HCT116 (cell line): Measurements from ENCODE around the gene DENND1A. TPM values are rescaled to one million over a fixed set of nuclear protein-coding genes. Genes with fewer than 3 reads are reported as not detected.

ENCODE experiments used
- ATAC-seq: fragments of 200-7000 bp; cut with Tn5 transposase; 2 replicates; pipeline ENCODE4 v1.9.1; 2020; ENCODE audit warnings: mild to moderate bottlenecking, moderate library complexity
- BruUV-seq: library from RNA; stranded (reverse); fragments of 400-500 nt; replicated peaks from 2 replicates; lab custom pipeline; 2021; lab: Mats Ljungman, UMichigan
- CTCF ChIA-PET: fragments of 300-600 bp; sonication (Branson Sonifier 250); formaldehyde crosslinking; loops from one replicate; lab custom pipeline; 2021; ENCODE audit warnings: antibody characterized with exemption; lab: Charles Lee
- POLR2A ChIA-PET: fragments of 300-600, 350-600 bp; sonication (Branson Sonifier 250); formaldehyde crosslinking; loops from one replicate; lab custom pipeline; 2021; ENCODE audit warnings: antibody characterized with exemption; lab: Charles Lee
- RAD21 ChIA-PET, 2 experiments: fragments of 300-600 bp; sonication (Branson Sonifier 250); formaldehyde crosslinking; loops; one replicate each; lab custom pipeline; 2023; ENCODE audit warnings: low total read pairs in 2 of 2; ENCODE audit not compliant: uncharacterized antibody in 2 of 2, unreplicated experiment in 2 of 2, low non-redundant PET in 1 of 2; lab: Charles Lee
- DNase-seq: peaks from one replicate; pipeline ENCODE4 v3.0.0-alpha.2; 2010; ENCODE audit warnings: low read depth, low spot score
- H2AFZ ChIP-seq: fragments of 200-600 bp; shearing (Covaris generic), sonication (generic); 2 replicates; pipeline ENCODE4 v1.6.1; 2017; ENCODE audit warnings: low read depth, mixed run types, mixed read lengths, antibody characterized with exemption, low read length; ENCODE audit not compliant: poor library complexity, severe bottlenecking
- H3K27ac ChIP-seq: 2 replicates; pipeline ENCODE4 v1.5.1; 2012; ENCODE audit warnings: low read depth, low read length
- H3K27me3 ChIP-seq: fragments of 200-600 bp; sonication (generic); 2 replicates; pipeline ENCODE4 v1.6.1; 2016; ENCODE audit warnings: mixed run types, low read length, mixed read lengths; ENCODE audit not compliant: insufficient read depth
- H3K36me3 ChIP-seq, 2 experiments: fragments of 200-500 bp in 1 of 2; fragments of 200-600 bp in 1 of 2; sonication (Bioruptor generic) in 1 of 2; sonication (generic) in 1 of 2; 2 replicates each; pipeline versions ENCODE4 v1.5.1 to v1.6.1; 2014 to 2016; ENCODE audit warnings: low read length in 2 of 2, inconsistent platforms in 1 of 2, mixed read lengths in 1 of 2, mixed run types in 1 of 2; ENCODE audit not compliant: insufficient read depth in 2 of 2, control insufficient read depth in 1 of 2
- H3K4me1 ChIP-seq, 2 experiments: fragments of 200-600 bp in 1 of 2; sonication (generic) in 1 of 2; 2 replicates each; pipeline versions ENCODE4 v1.5.1 to v1.6.1; 2012 to 2017; ENCODE audit warnings: low read length in 2 of 2, inconsistent platforms in 1 of 2, mild to moderate bottlenecking in 1 of 2, mixed read lengths in 1 of 2, mixed run types in 1 of 2, moderate library complexity in 1 of 2; ENCODE audit not compliant: insufficient read depth in 2 of 2, control insufficient read depth in 1 of 2
- H3K4me2 ChIP-seq: fragments of 200-600 bp; sonication (generic); 2 replicates; pipeline ENCODE4 v1.6.1; 2017; ENCODE audit warnings: mixed run types, low read length, mixed read lengths
- H3K4me3 ChIP-seq, 2 experiments: fragments of 200-600 bp in 1 of 2; sonication (generic) in 1 of 2; replicated peaks in 1 of 2; 2 replicates each; pipeline ENCODE4 v1.5.1; 2011 to 2016; ENCODE audit warnings: low read length in 2 of 2, control low read depth in 1 of 2, low read depth in 1 of 2, mild to moderate bottlenecking in 1 of 2, mixed read lengths in 1 of 2, mixed run types in 1 of 2
- H3K79me2 ChIP-seq: fragments of 200-600 bp; sonication (generic); 2 replicates; pipeline ENCODE4 v1.6.1; 2017; ENCODE audit warnings: mild to moderate bottlenecking, mixed run types, low read length, moderate library complexity, mixed read lengths; ENCODE audit not compliant: insufficient read depth
- H3K9ac ChIP-seq: fragments of 200-600 bp; sonication (generic); 2 replicates; pipeline ENCODE4 v1.6.1; 2016; ENCODE audit warnings: low read length, mixed read lengths
- H3K9me2 ChIP-seq: fragments of 200-600 bp; sonication (generic), shearing (Covaris generic); 2 replicates; pipeline ENCODE4 v1.6.1; 2017; ENCODE audit warnings: mixed run types, mild to moderate bottlenecking, moderate library complexity; ENCODE audit not compliant: insufficient read depth
- H3K9me3 ChIP-seq, 2 experiments: fragments of 200-500 bp in 1 of 2; fragments of 200-600 bp in 1 of 2; sonication (Bioruptor generic) in 1 of 2; sonication (generic) in 1 of 2; 2 replicates each; pipeline ENCODE4 v1.6.1; 2014 to 2017; ENCODE audit warnings: low read length in 2 of 2, mixed read lengths in 2 of 2, inconsistent platforms in 1 of 2, low read depth in 1 of 2, mild to moderate bottlenecking in 1 of 2, mixed run types in 1 of 2, moderate library complexity in 1 of 2; ENCODE audit not compliant: control insufficient read depth in 1 of 2, insufficient read depth in 1 of 2
- H4K20me1 ChIP-seq: fragments of 200-600 bp; sonication (generic), shearing (Covaris generic); 2 replicates; pipeline ENCODE4 v1.6.1; 2017; ENCODE audit warnings: mixed run types, mild to moderate bottlenecking, moderate library complexity; ENCODE audit not compliant: insufficient read depth
- CBX3 ChIP-seq: IDR thresholded peaks from 2 replicates; pipeline ENCODE4 v1.6.1; 2012; ENCODE audit warnings: low read depth
- EZH2 ChIP-seq: fragments of 200-600 bp; sonication (generic); IDR thresholded peaks from 2 replicates; pipeline ENCODE4 v1.6.1; 2017; ENCODE audit warnings: antibody characterized with exemption, mixed run types
- MAX ChIP-seq: IDR thresholded peaks from 2 replicates; pipeline ENCODE4 v1.6.1; 2012
- POLR2A ChIP-seq: IDR thresholded peaks from 2 replicates; pipeline ENCODE4 v1.7.0; 2011; ENCODE audit warnings: borderline replicate concordance; ENCODE audit not compliant: insufficient read depth, insufficient read length; ENCODE audit errors: extremely low read depth
- POLR2AphosphoS5 ChIP-seq: IDR thresholded peaks from 2 replicates; pipeline ENCODE4 v1.6.1; 2011; ENCODE audit warnings: mild to moderate bottlenecking, low read depth, low read length, moderate library complexity
- RAD21 ChIP-seq: IDR thresholded peaks from 2 replicates; pipeline ENCODE4 v1.6.1; 2012; ENCODE audit warnings: low read depth, mild to moderate bottlenecking
- SIN3A ChIP-seq: IDR thresholded peaks from 2 replicates; pipeline ENCODE4 v1.6.1; 2012; ENCODE audit warnings: low read depth
- SP1 ChIP-seq: IDR thresholded peaks from 2 replicates; pipeline ENCODE4 v1.6.1; 2012; ENCODE audit warnings: low read depth
- SRF ChIP-seq: IDR thresholded peaks from 2 replicates; pipeline ENCODE4 v1.6.1; 2012; ENCODE audit warnings: low read depth
- TCF7L2 ChIP-seq: IDR thresholded peaks from 2 replicates; pipeline ENCODE4 v1.7.0; 2011; ENCODE audit warnings: borderline replicate concordance, inconsistent platforms; ENCODE audit not compliant: insufficient read depth, insufficient read length; ENCODE audit errors: extremely low read depth
- YY1 ChIP-seq: IDR thresholded peaks from 2 replicates; pipeline ENCODE4 v1.6.1; 2011; ENCODE audit warnings: low read length, low read depth, moderate library complexity, mild to moderate bottlenecking; ENCODE audit not compliant: insufficient replicate concordance; ENCODE audit errors: extremely low read depth
- ZBTB33 ChIP-seq: IDR thresholded peaks from 2 replicates; pipeline ENCODE4 v1.6.1; 2011; ENCODE audit warnings: mild to moderate bottlenecking, low read length, moderate library complexity; ENCODE audit not compliant: insufficient replicate concordance; ENCODE audit errors: extremely low read depth
- ZNF274 ChIP-seq: fragments of 200-500 bp; sonication (Bioruptor generic); IDR thresholded peaks from 2 replicates; pipeline ENCODE4 v1.6.1; 2014; ENCODE audit warnings: mild to moderate bottlenecking, low read depth, low read length, inconsistent platforms
- intact Hi-C: fragments of 100-400 bp; cut with micrococcal nuclease; formaldehyde crosslinking; loops from 2 replicates; pipeline ENCODE4 v1.10.0; 2022
- total RNA-seq: library from RNA; stranded (reverse); gene quantifications from one replicate; pipeline ENCODE4 v1.2.1, GENCODE V29; 2021; ENCODE audit not compliant: unreplicated experiment
- TF ChIP-seq, protein P1 (sequence below), 3 experiments: fragments of 200-600 bp in 1 of 3; sonication (generic) in 1 of 3; IDR thresholded peaks in 2 of 3; conservative IDR thresholded peaks in 1 of 3; 2 replicates each; pipeline ENCODE4 v1.5.1; 2012 to 2017; ENCODE audit warnings: low read depth in 2 of 3, low read length in 2 of 3, antibody characterized with exemption in 1 of 3, borderline replicate concordance in 1 of 3, control low read depth in 1 of 3, mild to moderate bottlenecking in 1 of 3, mixed read lengths in 1 of 3, mixed run types in 1 of 3, moderate library complexity in 1 of 3; ENCODE audit not compliant: insufficient read depth in 1 of 3

The DENND1A gene
- total RNA-seq, 1 experiment from 2014 or later, result 33.0 TPM

DNA sequence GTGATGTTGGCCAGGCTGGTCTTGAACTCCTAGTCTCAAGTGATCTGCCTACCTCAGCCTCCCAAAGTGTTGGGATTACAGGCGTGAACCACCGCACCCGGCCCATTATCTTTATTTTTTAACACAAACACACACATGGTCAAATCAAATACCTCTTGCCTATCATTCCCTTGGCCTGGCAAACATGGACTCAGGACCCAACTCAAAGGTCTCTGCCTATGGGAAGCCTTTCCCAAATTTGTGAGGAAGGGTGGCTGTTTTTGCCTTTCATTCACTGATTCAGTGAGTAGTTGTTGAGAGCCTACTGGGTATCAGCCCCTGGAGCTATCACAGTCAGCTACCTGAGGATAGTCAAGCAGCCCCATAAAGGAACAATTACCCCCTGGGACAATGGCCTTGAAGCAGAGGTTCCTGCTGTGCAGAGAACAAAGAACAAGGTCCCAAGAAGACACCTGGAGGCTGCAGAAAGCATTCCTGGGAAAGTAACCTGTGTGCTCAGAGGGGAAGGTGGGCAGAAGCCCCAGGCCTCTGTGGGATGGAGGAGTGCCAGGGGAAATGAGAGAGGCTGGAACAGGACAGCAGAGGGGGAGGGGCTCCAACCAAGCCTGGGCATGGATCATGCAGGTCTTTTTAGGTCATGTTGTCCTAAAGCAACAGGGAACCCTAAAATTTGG, 447.5 kb downstream of the DENND1A start:
- POLR2A ChIA-PET, result no interaction called here
- H3K36me3 ChIP-seq, result no peaks in the 10 kb centered on the region
- no peak for ATAC-seq
- intact Hi-C loops, result no loop called here
- no peak for TF ChIP-seq POLR2AphosphoS5
- peak; percentile 61 for TF ChIP-seq TCF7L2
- TF ChIP-seq, all 23 proteins: peak for 1
- Histone ChIP-seq H3K27ac (no peak overlapping the region), H3K4me1 (no peaks in the 10 kb centered on the region), H3K4me3 (no peak overlapping the region), H3K27me3 (no peaks in the 10 kb centered on the region), H4K20me1 (no peaks in the 10 kb centered on the region), H3K4me2 (no peak overlapping the region), H3K79me2 (no peaks in the 10 kb centered on the region), H3K9me3 (no peaks in the 10 kb centered on the region), H3K9me2 (no peaks in the 10 kb centered on the region), H2AFZ (no peak overlapping the region), H3K9ac (no peak overlapping the region)
- ChIA-PET RAD21 (no interaction called here), CTCF (no interaction called here)
- no peak for DNase-seq
- no TSS peak for BruUV-seq

GRCh38 chr9:123481209-123481865, 448.6 kb downstream of the DENND1A start:
- Histone ChIP-seq H2AFZ (no peak overlapping the region), H3K9me3 (no peaks in the 10 kb centered on the region), H3K27me3 (no peaks in the 10 kb centered on the region), H3K9ac (no peak overlapping the region), H3K27ac (no peak overlapping the region), H3K36me3 (no peaks in the 10 kb centered on the region), H4K20me1 (no peaks in the 10 kb centered on the region), H3K4me3 (no peak overlapping the region), H3K79me2 (no peaks in the 10 kb centered on the region), H3K4me2 (no peak overlapping the region), H3K9me2 (no peaks in the 10 kb centered on the region), H3K4me1 (no peaks in the 10 kb centered on the region)
- RAD21 ChIA-PET, result no interaction called here
- CTCF ChIA-PET, result no interaction called here
- POLR2A ChIA-PET, result no interaction called here
- no peak for ATAC-seq
- no peak for DNase-seq
- no TSS peak for BruUV-seq
- intact Hi-C loops, result no loop called here
- no peak for TF ChIP-seq POLR2AphosphoS5
- no peak for TF ChIP-seq POLR2A
- no peak for TF ChIP-seq MAX
- no peak for TF ChIP-seq YY1
- no peak for TF ChIP-seq EZH2
- no peak for TF ChIP-seq SP1
- no peak for TF ChIP-seq TCF7L2
- TF ChIP-seq ZBTB33, result no peak
- no peak for TF ChIP-seq RAD21
- TF ChIP-seq SRF, result no peak
- no peak for TF ChIP-seq ZNF274
- TF ChIP-seq SIN3A, result no peak
- TF ChIP-seq CBX3, result no peak
- TF ChIP-seq, protein P1, sequence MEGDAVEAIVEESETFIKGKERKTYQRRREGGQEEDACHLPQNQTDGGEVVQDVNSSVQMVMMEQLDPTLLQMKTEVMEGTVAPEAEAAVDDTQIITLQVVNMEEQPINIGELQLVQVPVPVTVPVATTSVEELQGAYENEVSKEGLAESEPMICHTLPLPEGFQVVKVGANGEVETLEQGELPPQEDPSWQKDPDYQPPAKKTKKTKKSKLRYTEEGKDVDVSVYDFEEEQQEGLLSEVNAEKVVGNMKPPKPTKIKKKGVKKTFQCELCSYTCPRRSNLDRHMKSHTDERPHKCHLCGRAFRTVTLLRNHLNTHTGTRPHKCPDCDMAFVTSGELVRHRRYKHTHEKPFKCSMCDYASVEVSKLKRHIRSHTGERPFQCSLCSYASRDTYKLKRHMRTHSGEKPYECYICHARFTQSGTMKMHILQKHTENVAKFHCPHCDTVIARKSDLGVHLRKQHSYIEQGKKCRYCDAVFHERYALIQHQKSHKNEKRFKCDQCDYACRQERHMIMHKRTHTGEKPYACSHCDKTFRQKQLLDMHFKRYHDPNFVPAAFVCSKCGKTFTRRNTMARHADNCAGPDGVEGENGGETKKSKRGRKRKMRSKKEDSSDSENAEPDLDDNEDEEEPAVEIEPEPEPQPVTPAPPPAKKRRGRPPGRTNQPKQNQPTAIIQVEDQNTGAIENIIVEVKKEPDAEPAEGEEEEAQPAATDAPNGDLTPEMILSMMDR (IDR thresholded peaks at IDR 0.05 in 2 of 3, conservative IDR thresholded peaks at IDR 0.05 in 1 of 3; ENCODE audit: borderline replicate concordance in 1 of 3, insufficient read depth in 1 of 3, low read depth in 2 of 3, low read length in 2 of 3), result no peak
